Ovary (tissue), 9 donors: ENCODE data around the gene SOD1. TPM values are rescaled to one million over a fixed set of nuclear protein-coding genes. Genes with fewer than 3 reads are reported as not detected.

ENCODE experiments used
- DNase-seq, 5 donors: peaks; one replicate each; pipeline ENCODE4 v3.0.0-alpha.2; 2019 to 2020
- H3K27ac ChIP-seq, 2 donors: fragments of 200-600 bp; one replicate each; pipeline versions ENCODE4 v1.5.1 to v1.8.0; 2019 to 2022
- H3K27me3 ChIP-seq: fragments of 200-600 bp; one replicate; pipeline ENCODE4 v1.8.0; 2022
- H3K36me3 ChIP-seq: fragments of 200-600 bp; sonication (generic); one replicate; pipeline ENCODE4 v1.5.1; 2019
- H3K4me1 ChIP-seq: one replicate; pipeline ENCODE4 v1.8.1; 2013; ENCODE audit warnings: mild to moderate bottlenecking, moderate library complexity; ENCODE audit not compliant: insufficient read depth
- H3K4me3 ChIP-seq: fragments of 200-600 bp; sonication (generic); one replicate; pipeline ENCODE4 v1.5.1; 2017
- H3K9me3 ChIP-seq, 2 donors: fragments of 200-600 bp in 1 of 2; sonication (generic) in 1 of 2; one replicate each; pipeline versions ENCODE4 v1.5.1 to v1.8.1; 2013 to 2019; ENCODE audit warnings: mild to moderate bottlenecking in 1 of 2, moderate library complexity in 1 of 2
- CTCF ChIP-seq, 3 donors: fragments of 450-650 bp in 2 of 3; fragments of 200-600 bp in 1 of 3; IDR thresholded peaks; one replicate each; pipeline versions ENCODE4 v1.5.1 to v1.8.0; 2016 to 2022; ENCODE audit warnings: antibody characterized with exemption in 3 of 3, mild to moderate bottlenecking in 1 of 3
- EP300 ChIP-seq: sonication (generic); formaldehyde crosslinking; IDR thresholded peaks from one replicate; pipeline ENCODE4 v1.6.1; 2017; ENCODE audit warnings: antibody characterized with exemption
- POLR2A ChIP-seq: fragments of 450-650 bp; IDR thresholded peaks from one replicate; pipeline ENCODE4 v1.6.1; 2017; ENCODE audit warnings: antibody characterized with exemption, mild to moderate bottlenecking, moderate library complexity
- WGBS, 3 donors: extraction: QIAGEN DNeasy Blood & Tissue Kit in 1 of 3; methylation state at CpG; one replicate each; pipeline versions ENCODE4 v1.1.5 to v1.1.7; 2013 to 2017; 5-methylcytosine and 5-hydroxymethylcytosine counted together
- intact Hi-C, 4 donors: fragments of 100-400 bp; cut with DNase I; formaldehyde crosslinking; loops; one replicate each; pipeline versions ENCODE4 v1.11.0 to v1.15.1; 2022 to 2023
- polyA plus RNA-seq, 2 donors: library from polyadenylated mRNA; stranded (reverse); fragments of 200-250 nt in 1 of 2; fragments of 350-450 nt in 1 of 2; fragmentation: Illumina TruSeq in 1 of 2; extraction: RNeasy Lipid Tissue Mini Kit (QIAGEN cat#74804) in 1 of 2; gene quantifications; one replicate each; pipeline ENCODE4 v1.2.3, GENCODE V29; 2013 to 2014
- total RNA-seq, 7 donors: library from RNA; depleted of rRNA in 2 of 7; stranded (reverse); fragments of >200 nt in 2 of 7; fragmentation: NEBNext Ultra II Directional in 3 of 7; extraction: Animal tissue kit (Norgen Biotek cat#: 25700) in 3 of 7; gene quantifications; one replicate each; pipeline versions ENCODE4 v1.1.0 to v1.2.4, GENCODE V29; 2016 to 2023
- donor health status: DM: no; HTN: no; CAD: no; lungs with moderate emphysema.
- donor health status: DM: no; HTN: no; CAD: no.
- donor health status: Bipolar disorder and iron deficiency.
- donor health status: DM: yes; HTN: yes; CAD: no.
- donor health status: DM: no; HTN: no; CAD: no.
- donor health status: DM: yes; HTN: yes; CAD: no.

Gene SOD1
- total and polyA plus RNA-seq, 9 donors, result 175 to 451 (median 240) TPM

GRCh38 chr21:31616216-31616615 is 43.3 kb upstream of the SOD1 start:
- DNase-seq, result no peak
- Histone ChIP-seq H3K36me3 (no peaks in the 10 kb centered on the region), H3K27ac (no peak overlapping the region), H3K4me3 (no peak overlapping the region), H3K9me3 (no peaks in the 10 kb centered on the region), H3K27me3 (no peaks in the 10 kb centered on the region), H3K4me1 (no peaks in the 10 kb centered on the region)
- no peak for TF ChIP-seq CTCF (IDR thresholded peaks at IDR 0.05)
- intact Hi-C loops, result no loop called here
- 70 to 77% (median 73%) methylated on average over 9 of the region's 9 CpGs for WGBS, 3 donors

GRCh38 chr21:31618696-31619430 is 40.6 kb upstream of the SOD1 start:
- no peak for TF ChIP-seq CTCF (IDR thresholded peaks at IDR 0.05)
- no peak for TF ChIP-seq EP300
- no peak for TF ChIP-seq POLR2A
- intact Hi-C loops, result no loop called here

GRCh38 chr21:31622397-31622796 is 37.1 kb upstream of the SOD1 start:
- Histone ChIP-seq H3K27me3 (no peaks in the 10 kb centered on the region), H3K4me1 (no peaks in the 10 kb centered on the region), H3K9me3 (no peaks in the 10 kb centered on the region), H3K36me3 (no peaks in the 10 kb centered on the region), H3K4me3 (no peak overlapping the region), H3K27ac (no peak overlapping the region)
- intact Hi-C loops, result no loop called here
- TF ChIP-seq EP300 (no peak), CTCF (IDR thresholded peaks at IDR 0.05) (no peak), POLR2A (no peak)
- DNase-seq, result no peak
- 54 to 75% (median 69%) methylated on average over 3 of the region's 3 CpGs for WGBS, 3 donors

More at GRCh38 chr21:31618696-31619430, 40.6 kb upstream of the SOD1 start:
- DNase-seq, result no peak
- Histone ChIP-seq H3K4me1 (no peaks in the 10 kb centered on the region), H3K9me3 (no peaks in the 10 kb centered on the region), H3K27me3 (no peaks in the 10 kb centered on the region), H3K36me3 (no peaks in the 10 kb centered on the region), H3K27ac (no peak overlapping the region), H3K4me3 (no peak overlapping the region)
- WGBS, 3 donors, result 42 to 72% (median 64%) methylated on average over 2 of the region's 2 CpGs

GRCh38 chr21:31623664-31624063 is 35.8 kb upstream of the SOD1 start:
- intact Hi-C loops, result no loop called here
- TF ChIP-seq CTCF (IDR thresholded peaks at IDR 0.05), result no peak
- 74 to 77% (median 76%) methylated on average over 6 of the region's 6 CpGs for WGBS, 3 donors
- Histone ChIP-seq H3K4me1 (no peaks in the 10 kb centered on the region), H3K4me3 (no peak overlapping the region), H3K27me3 (no peaks in the 10 kb centered on the region), H3K9me3 (no peaks in the 10 kb centered on the region), H3K27ac (no peak overlapping the region), H3K36me3 (no peaks in the 10 kb centered on the region)
- DNase-seq, result no peak
